ENCODE results near the gene HAO1. TPM values are rescaled to one million over a fixed set of nuclear protein-coding genes. Genes with fewer than 3 reads are reported as not detected.

The HAO1 gene
- total RNA-seq, 1 donor from 2014 or later = 0.20 TPM

DNA sequence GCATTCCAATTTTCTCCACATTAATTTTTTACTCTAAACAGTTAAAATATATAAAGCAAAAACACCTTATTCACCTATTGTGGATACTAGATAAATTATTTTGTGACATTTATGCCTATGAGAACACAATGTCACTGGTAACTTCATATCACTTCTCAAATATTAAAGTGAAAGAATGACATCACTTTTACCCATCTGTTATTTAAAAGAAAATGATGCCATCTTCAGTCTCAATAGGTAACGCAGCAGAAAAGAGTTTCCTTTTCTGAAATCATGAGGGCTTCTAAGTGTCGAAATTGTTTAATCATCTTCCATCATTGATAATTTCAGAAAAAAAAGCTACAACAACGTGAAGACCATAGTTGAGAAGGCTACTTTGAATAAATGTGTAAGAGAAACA, 2.9 kb downstream of the HAO1 start:
- H3K9me3 Mint-ChIP-seq (ENCODE audit: unreplicated experiment) = peaks cover 1% of the 10 kb centered on the region
- no peaks in the 10 kb centered on the region for H3K27me3 ChIP-seq (ENCODE audit: insufficient read depth, low read length)
- no peak overlapping the region for H3K4me3 Mint-ChIP-seq (ENCODE audit: unreplicated experiment)
- H3K27me3 Mint-ChIP-seq (ENCODE audit: low read depth, unreplicated experiment) = no peaks in the 10 kb centered on the region
- H3K79me2 ChIP-seq (ENCODE audit: insufficient read depth, low read length) = no peaks in the 10 kb centered on the region
- H3K4me1 ChIP-seq (ENCODE audit: insufficient read depth, low read length) = no peaks in the 10 kb centered on the region
- H3K9ac ChIP-seq (ENCODE audit: low read length) = no peak overlapping the region
- FAIRE-seq = no peak
- no peaks in the 10 kb centered on the region for H3K36me3 Mint-ChIP-seq (ENCODE audit: low read depth, unreplicated experiment)
- no peak overlapping the region for H3K27ac Mint-ChIP-seq (ENCODE audit: unreplicated experiment)
- H3K4me3 ChIP-seq (ENCODE audit: insufficient read depth, low read depth, low read length) = no peak overlapping the region
- H4K20me1 ChIP-seq (ENCODE audit: insufficient read depth, low read length) = no peaks in the 10 kb centered on the region
- H3K36me3 ChIP-seq (ENCODE audit: insufficient read depth, low read length) = no peaks in the 10 kb centered on the region
- no peak overlapping the region for H3K4me2 ChIP-seq (ENCODE audit: low read length)
- no peaks in the 10 kb centered on the region for H3K4me1 Mint-ChIP-seq (ENCODE audit: low read depth, unreplicated experiment)
- H2AFZ ChIP-seq (ENCODE audit: low read depth, low read length) = no peak overlapping the region
- no peak overlapping the region for H3K27ac ChIP-seq (ENCODE audit: low read depth, low read length)
- no peaks in the 10 kb centered on the region for H3K9me3 ChIP-seq (ENCODE audit: insufficient read depth, low read depth, low read length)
- no peak for DNase-seq (ENCODE audit: low read depth)
- TF ChIP-seq, protein P1, sequence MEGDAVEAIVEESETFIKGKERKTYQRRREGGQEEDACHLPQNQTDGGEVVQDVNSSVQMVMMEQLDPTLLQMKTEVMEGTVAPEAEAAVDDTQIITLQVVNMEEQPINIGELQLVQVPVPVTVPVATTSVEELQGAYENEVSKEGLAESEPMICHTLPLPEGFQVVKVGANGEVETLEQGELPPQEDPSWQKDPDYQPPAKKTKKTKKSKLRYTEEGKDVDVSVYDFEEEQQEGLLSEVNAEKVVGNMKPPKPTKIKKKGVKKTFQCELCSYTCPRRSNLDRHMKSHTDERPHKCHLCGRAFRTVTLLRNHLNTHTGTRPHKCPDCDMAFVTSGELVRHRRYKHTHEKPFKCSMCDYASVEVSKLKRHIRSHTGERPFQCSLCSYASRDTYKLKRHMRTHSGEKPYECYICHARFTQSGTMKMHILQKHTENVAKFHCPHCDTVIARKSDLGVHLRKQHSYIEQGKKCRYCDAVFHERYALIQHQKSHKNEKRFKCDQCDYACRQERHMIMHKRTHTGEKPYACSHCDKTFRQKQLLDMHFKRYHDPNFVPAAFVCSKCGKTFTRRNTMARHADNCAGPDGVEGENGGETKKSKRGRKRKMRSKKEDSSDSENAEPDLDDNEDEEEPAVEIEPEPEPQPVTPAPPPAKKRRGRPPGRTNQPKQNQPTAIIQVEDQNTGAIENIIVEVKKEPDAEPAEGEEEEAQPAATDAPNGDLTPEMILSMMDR (IDR thresholded peaks at IDR 0.05; ENCODE audit: insufficient read depth, low read depth, low read length) = no peak
- TF ChIP-seq EZH2 (IDR thresholded peaks at IDR 0.05; ENCODE audit: insufficient read depth, low read length) = no peak

DNA sequence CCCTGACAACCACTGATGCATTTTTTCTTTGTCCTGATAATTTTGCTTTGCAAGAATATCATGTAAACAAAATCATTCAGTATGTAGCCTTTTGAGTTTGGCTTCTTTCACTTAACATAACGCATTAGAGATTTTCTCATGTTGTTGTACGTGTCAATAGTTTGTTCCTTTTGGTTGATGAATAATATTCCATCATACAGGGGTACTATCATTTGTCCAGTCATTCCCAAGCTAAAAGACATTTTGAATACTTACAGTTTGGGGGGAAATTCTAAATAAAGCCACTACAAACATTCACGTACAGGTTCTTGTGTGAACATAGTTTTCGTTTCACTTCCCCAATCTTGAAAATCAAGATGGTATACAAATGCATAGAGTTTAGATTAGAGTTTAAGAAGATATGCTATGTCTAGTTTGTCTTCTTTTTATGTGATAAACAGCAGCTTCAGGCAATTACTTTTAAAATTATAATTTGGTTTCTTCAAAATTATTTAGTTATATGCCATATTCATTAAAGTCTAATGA, 5.2 kb downstream of the HAO1 start:
- TF ChIP-seq, protein P1 (IDR thresholded peaks at IDR 0.05; ENCODE audit: insufficient read depth, low read depth, low read length) = no peak
- TF ChIP-seq EZH2 (IDR thresholded peaks at IDR 0.05; ENCODE audit: insufficient read depth, low read length) = no peak
- H3K4me3 Mint-ChIP-seq (ENCODE audit: unreplicated experiment) = no peak overlapping the region
- H3K27ac Mint-ChIP-seq (ENCODE audit: unreplicated experiment) = no peak overlapping the region
- H3K4me3 ChIP-seq (ENCODE audit: insufficient read depth, low read depth, low read length) = no peak overlapping the region
- H3K9me3 Mint-ChIP-seq (ENCODE audit: unreplicated experiment) = no peaks in the 10 kb centered on the region
- H3K4me1 ChIP-seq (ENCODE audit: insufficient read depth, low read length) = no peaks in the 10 kb centered on the region
- no peaks in the 10 kb centered on the region for H3K4me1 Mint-ChIP-seq (ENCODE audit: low read depth, unreplicated experiment)
- H3K9ac ChIP-seq (ENCODE audit: low read length) = no peak overlapping the region
- FAIRE-seq (no peak), DNase-seq (ENCODE audit: low read depth) (no peak)
- H3K36me3 ChIP-seq (ENCODE audit: insufficient read depth, low read length) = no peaks in the 10 kb centered on the region
- no peak overlapping the region for H2AFZ ChIP-seq (ENCODE audit: low read depth, low read length)
- no peaks in the 10 kb centered on the region for H3K79me2 ChIP-seq (ENCODE audit: insufficient read depth, low read length)
- H3K27me3 ChIP-seq (ENCODE audit: insufficient read depth, low read length) = no peaks in the 10 kb centered on the region
- no peaks in the 10 kb centered on the region for H3K27me3 Mint-ChIP-seq (ENCODE audit: low read depth, unreplicated experiment)
- H3K36me3 Mint-ChIP-seq (ENCODE audit: low read depth, unreplicated experiment) = no peaks in the 10 kb centered on the region
- H3K4me2 ChIP-seq (ENCODE audit: low read length) = no peak overlapping the region
- no peak overlapping the region for H3K27ac ChIP-seq (ENCODE audit: low read depth, low read length)
- no peaks in the 10 kb centered on the region for H4K20me1 ChIP-seq (ENCODE audit: insufficient read depth, low read length)
- no peaks in the 10 kb centered on the region for H3K9me3 ChIP-seq (ENCODE audit: insufficient read depth, low read depth, low read length)

DNA sequence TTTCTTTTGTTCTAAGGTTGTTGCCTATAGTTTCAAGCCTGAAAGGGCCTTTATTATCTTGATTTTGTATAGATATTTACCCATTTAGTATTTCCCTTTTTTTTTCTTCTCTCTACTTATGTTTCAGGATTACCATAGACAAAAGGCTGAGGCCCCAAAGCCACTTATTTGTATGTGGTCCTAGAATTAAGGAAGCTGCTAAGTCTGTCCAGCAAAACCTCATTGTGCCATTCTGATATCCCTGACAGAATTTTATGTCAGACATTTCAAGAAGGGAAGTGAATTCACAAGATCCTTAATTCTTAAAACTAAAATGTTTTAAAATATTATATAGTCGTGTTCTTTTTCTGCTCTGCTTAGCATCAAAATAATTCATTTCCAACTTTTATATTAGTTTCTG, 6.9 kb downstream of the HAO1 start:
- no peaks in the 10 kb centered on the region for H3K79me2 ChIP-seq (ENCODE audit: insufficient read depth, low read length)
- H3K27ac Mint-ChIP-seq (ENCODE audit: unreplicated experiment) = no peak overlapping the region
- FAIRE-seq = no peak
- no peaks in the 10 kb centered on the region for H4K20me1 ChIP-seq (ENCODE audit: insufficient read depth, low read length)
- DNase-seq (ENCODE audit: low read depth) = no peak
- TF ChIP-seq, protein P1 (IDR thresholded peaks at IDR 0.05; ENCODE audit: insufficient read depth, low read depth, low read length) = no peak
- no peak for TF ChIP-seq EZH2 (IDR thresholded peaks at IDR 0.05; ENCODE audit: insufficient read depth, low read length)
- no peak overlapping the region for H3K4me3 Mint-ChIP-seq (ENCODE audit: unreplicated experiment)
- no peak overlapping the region for H3K9ac ChIP-seq (ENCODE audit: low read length)
- H2AFZ ChIP-seq (ENCODE audit: low read depth, low read length) = no peak overlapping the region
- H3K9me3 ChIP-seq (ENCODE audit: insufficient read depth, low read depth, low read length) = no peaks in the 10 kb centered on the region
- H3K27me3 ChIP-seq (ENCODE audit: insufficient read depth, low read length) = no peaks in the 10 kb centered on the region
- H3K4me1 Mint-ChIP-seq (ENCODE audit: low read depth, unreplicated experiment) = no peaks in the 10 kb centered on the region
- no peaks in the 10 kb centered on the region for H3K36me3 Mint-ChIP-seq (ENCODE audit: low read depth, unreplicated experiment)
- H3K4me1 ChIP-seq (ENCODE audit: insufficient read depth, low read length) = no peaks in the 10 kb centered on the region
- no peak overlapping the region for H3K27ac ChIP-seq (ENCODE audit: low read depth, low read length)
- H3K36me3 ChIP-seq (ENCODE audit: insufficient read depth, low read length) = no peaks in the 10 kb centered on the region
- no peaks in the 10 kb centered on the region for H3K27me3 Mint-ChIP-seq (ENCODE audit: low read depth, unreplicated experiment)
- no peak overlapping the region for H3K4me3 ChIP-seq (ENCODE audit: insufficient read depth, low read depth, low read length)
- no peak overlapping the region for H3K4me2 ChIP-seq (ENCODE audit: low read length)
- no peaks in the 10 kb centered on the region for H3K9me3 Mint-ChIP-seq (ENCODE audit: unreplicated experiment)
